Liver (tissue), 9 donors: ENCODE data around the gene COL23A1. TPM values are rescaled to one million over a fixed set of nuclear protein-coding genes. Genes with fewer than 3 reads are reported as not detected.
A peak's percentile ranks its signal among the peaks of the same experiment; 100 is the strongest.

ENCODE experiments used
- DNase-seq: peaks from one replicate; pipeline ENCODE4 v3.0.0-alpha.2; 2017; ENCODE audit warnings: low spot score
- H3K27ac ChIP-seq, 2 donors: one replicate each; pipeline ENCODE4 v1.7.0; 2013; ENCODE audit warnings: inconsistent platforms in 2 of 2, low read length in 2 of 2, control low read depth in 1 of 2, low read depth in 1 of 2, mild to moderate bottlenecking in 1 of 2
- H3K27me3 ChIP-seq, 4 donors: one replicate each; pipeline versions ENCODE4 v1.6.1 to v1.7.0; 2013; ENCODE audit warnings: low read length in 3 of 4, inconsistent platforms in 1 of 4, mild to moderate bottlenecking in 1 of 4, moderate library complexity in 1 of 4; ENCODE audit not compliant: control insufficient read depth in 4 of 4, insufficient read depth in 4 of 4
- H3K36me3 ChIP-seq, 4 donors: one replicate each; pipeline versions ENCODE4 v1.6.1 to v1.7.0; 2013; ENCODE audit warnings: low read length in 3 of 4, mild to moderate bottlenecking in 3 of 4, low read depth in 1 of 4, moderate library complexity in 1 of 4; ENCODE audit not compliant: control insufficient read depth in 4 of 4, insufficient read depth in 3 of 4
- H3K4me1 ChIP-seq, 4 donors: one replicate each; pipeline versions ENCODE4 v1.6.1 to v1.7.0; 2013; ENCODE audit warnings: low read length in 3 of 4, mild to moderate bottlenecking in 3 of 4, moderate library complexity in 1 of 4; ENCODE audit not compliant: control insufficient read depth in 4 of 4, insufficient read depth in 4 of 4
- H3K4me3 ChIP-seq, 3 donors: one replicate each; pipeline versions ENCODE4 v1.6.1 to v1.7.0; 2013; ENCODE audit warnings: low read length in 3 of 3, control low read depth in 1 of 3, low read depth in 1 of 3, mild to moderate bottlenecking in 1 of 3
- H3K9ac ChIP-seq, 2 donors: one replicate each; pipeline ENCODE4 v1.7.0; 2013; ENCODE audit warnings: low read length in 2 of 2, mild to moderate bottlenecking in 2 of 2, moderate library complexity in 2 of 2, control low read depth in 1 of 2, low read depth in 1 of 2
- H3K9me3 ChIP-seq, 4 donors: one replicate each; pipeline versions ENCODE4 v1.6.1 to v1.7.0; 2013; ENCODE audit warnings: low read length in 3 of 4; ENCODE audit not compliant: control insufficient read depth in 4 of 4
- ATF3 ChIP-seq: IDR thresholded peaks from 2 replicates; pipeline ENCODE4 v1.6.1; 2016; ENCODE audit warnings: antibody characterized with exemption
- CTCF ChIP-seq: fragments of 150-350 bp; IDR thresholded peaks from 2 replicates; pipeline ENCODE4 v1.5.1; 2017; ENCODE audit warnings: improper control_type of control experiment, low read depth, low read length; ENCODE audit not compliant: missing input control
- EGR1 ChIP-seq, 2 donors: IDR thresholded peaks; 2 replicates each; pipeline ENCODE4 v1.6.1; 2016 to 2018; ENCODE audit warnings: antibody characterized with exemption in 2 of 2, low read depth in 2 of 2
- FOXA1 ChIP-seq: IDR thresholded peaks from 2 replicates; pipeline ENCODE4 v1.6.1; 2016; ENCODE audit warnings: antibody characterized with exemption
- GABPA ChIP-seq, 2 donors: IDR thresholded peaks in 1 of 2; conservative IDR thresholded peaks in 1 of 2; 2 replicates each; pipeline ENCODE4 v1.6.1; 2016; ENCODE audit warnings: antibody characterized with exemption in 2 of 2, mild to moderate bottlenecking in 1 of 2, moderate library complexity in 1 of 2
- HNF4A ChIP-seq, 2 donors: conservative IDR thresholded peaks; 2 replicates each; pipeline ENCODE4 v1.6.1; 2016; ENCODE audit warnings: antibody characterized with exemption in 2 of 2, mild to moderate bottlenecking in 2 of 2
- HNF4G ChIP-seq: IDR thresholded peaks from 2 replicates; pipeline ENCODE4 v1.6.1; 2016; ENCODE audit warnings: antibody characterized with exemption
- JUND ChIP-seq, 2 donors: IDR thresholded peaks; 2 replicates each; pipeline ENCODE4 v1.6.1; 2016; ENCODE audit warnings: antibody characterized with exemption in 2 of 2
- MAX ChIP-seq: IDR thresholded peaks from 2 replicates; pipeline ENCODE4 v1.6.1; 2016; ENCODE audit warnings: antibody characterized with exemption
- NR2F2 ChIP-seq: IDR thresholded peaks from 2 replicates; pipeline ENCODE4 v1.6.1; 2016; ENCODE audit warnings: antibody characterized with exemption
- RAD21 ChIP-seq, 2 donors: IDR thresholded peaks; 2 replicates each; pipeline ENCODE4 v1.6.1; 2016; ENCODE audit warnings: antibody characterized with exemption in 2 of 2, mild to moderate bottlenecking in 2 of 2
- REST ChIP-seq: IDR thresholded peaks from 2 replicates; pipeline ENCODE4 v1.6.1; 2016; ENCODE audit warnings: antibody characterized with exemption, mild to moderate bottlenecking
- RXRA ChIP-seq, 2 donors: IDR thresholded peaks; 2 replicates each; pipeline ENCODE4 v1.6.1; 2017 to 2018; ENCODE audit warnings: antibody characterized with exemption in 2 of 2, mild to moderate bottlenecking in 1 of 2
- SP1 ChIP-seq: IDR thresholded peaks from 2 replicates; pipeline ENCODE4 v1.6.1; 2018; ENCODE audit warnings: antibody characterized with exemption, mild to moderate bottlenecking
- TAF1 ChIP-seq: conservative IDR thresholded peaks from 2 replicates; pipeline ENCODE4 v1.6.1; 2016; ENCODE audit warnings: antibody characterized with exemption, mild to moderate bottlenecking
- YY1 ChIP-seq: IDR thresholded peaks from 2 replicates; pipeline ENCODE4 v1.6.1; 2016; ENCODE audit warnings: antibody characterized with exemption, mild to moderate bottlenecking
- ZBTB33 ChIP-seq: IDR thresholded peaks from 2 replicates; pipeline ENCODE4 v1.6.1; 2016; ENCODE audit warnings: antibody characterized with exemption
- WGBS: extraction: QIAGEN DNeasy Blood & Tissue Kit; methylation state at CpG from one replicate; pipeline ENCODE4 v1.1.7; 2013; 5-methylcytosine and 5-hydroxymethylcytosine counted together
- polyA plus RNA-seq, 2 donors: library from polyadenylated mRNA; stranded (reverse) in 1 of 2; unstranded in 1 of 2; fragments of 200-250 nt in 1 of 2; fragments of >200 nt in 1 of 2; fragmentation: Nextera tagmentation in 1 of 2; extraction: Ambion mirVana in 1 of 2; gene quantifications; one replicate each; pipeline versions ENCODE4 v1.2.1 to v1.2.3, GENCODE V29; 2013 to 2015
- total RNA-seq, 2 donors: library from RNA; depleted of rRNA; stranded (reverse); fragments of >200 nt; gene quantifications; one replicate each; pipeline ENCODE4 v1.2.3, GENCODE V29; 2014
- donor health status: healthy.
- donor health status: healthy.
- donor health status: healthy.
- donor health status: healthy.
- donor health status: healthy.

The COL23A1 gene
- total and polyA plus RNA-seq, 4 donors: 0.08 to 1.4 (median 0.27) TPM

GRCh38 chr5:178279723-178280438, 310.3 kb downstream of the COL23A1 start:
- no peaks in the 10 kb centered on the region for H3K36me3 ChIP-seq
- H3K4me1 ChIP-seq: peaks cover 0 to 10% (median 5%) of the 10 kb centered on the region in 4 donors
- no peak overlapping the region for H3K4me3 ChIP-seq
- DNase-seq: peak; percentile 90
- peak; percentile 95 for TF ChIP-seq CTCF
- peak; percentile 79 for TF ChIP-seq HNF4G
- no peak for TF ChIP-seq JUND (IDR thresholded peaks at IDR 0.05)
- TF ChIP-seq HNF4A (conservative IDR thresholded peaks at IDR 0.05): peak; percentile 94 to 98
- TF ChIP-seq FOXA1: no peak
- TF ChIP-seq RAD21 (IDR thresholded peaks at IDR 0.05): peak; percentile 100
- TF ChIP-seq NR2F2: peak; percentile 40
- peak; percentile 11 to 60 for TF ChIP-seq RXRA (IDR thresholded peaks at IDR 0.05)
- TF ChIP-seq ZBTB33: no peak
- TF ChIP-seq EGR1 (IDR thresholded peaks at IDR 0.05; ENCODE audit: low read depth in 2 of 2): no peak
- H3K9ac ChIP-seq: no peak overlapping the region
- WGBS: 22% methylated on average over 33 of the region's 33 CpGs
- no peaks in the 10 kb centered on the region for H3K27me3 ChIP-seq
- H3K27ac ChIP-seq: no peak overlapping the region
- peaks cover 0 to 7% (median 3%) of the 10 kb centered on the region in 4 donors for H3K9me3 ChIP-seq

- peaks cover 0 to 10% (median 5%) of the 10 kb centered on the region in 4 donors for H3K4me1 ChIP-seq
- H3K4me3 ChIP-seq: no peak overlapping the region
- H3K9ac ChIP-seq: no peak overlapping the region
- H3K27me3 ChIP-seq: no peaks in the 10 kb centered on the region
- 81% methylated on average over 14 of the region's 14 CpGs for WGBS
- DNase-seq: no peak
- no peaks in the 10 kb centered on the region for H3K36me3 ChIP-seq
- H3K27ac ChIP-seq: no peak overlapping the region
- peaks cover 0 to 7% (median 3%) of the 10 kb centered on the region in 4 donors for H3K9me3 ChIP-seq
- TF ChIP-seq SP1: no peak
- TF ChIP-seq REST: no peak
- TF ChIP-seq MAX: no peak
- no peak for TF ChIP-seq FOXA1
- no peak for TF ChIP-seq YY1
- no peak for TF ChIP-seq TAF1
- TF ChIP-seq RXRA (IDR thresholded peaks at IDR 0.05): no peak
- TF ChIP-seq CTCF: no peak
- no peak for TF ChIP-seq EGR1 (IDR thresholded peaks at IDR 0.05; ENCODE audit: low read depth in 2 of 2)
- TF ChIP-seq HNF4A (conservative IDR thresholded peaks at IDR 0.05): no peak
- no peak for TF ChIP-seq GABPA (IDR thresholded peaks at IDR 0.05 in 1 of 2, conservative IDR thresholded peaks at IDR 0.05 in 1 of 2)
- TF ChIP-seq ZBTB33: no peak
- no peak for TF ChIP-seq RAD21 (IDR thresholded peaks at IDR 0.05)
- no peak for TF ChIP-seq NR2F2
- TF ChIP-seq ATF3: no peak
- no peak for TF ChIP-seq JUND (IDR thresholded peaks at IDR 0.05)
Measured at GRCh38 chr5:178279026-178279722, 311.0 kb downstream of the COL23A1 start.
